Hematopoietic multipotent progenitor cell treated with erythropoietin and hydrocortisone succinate and interleukin-3 and kit ligand, for 15 days (in vitro differentiated cells): ENCODE results near the gene ABCC1.
A peak's percentile ranks its signal among the peaks of the same experiment; 100 is the strongest.

Source experiments
- DNase-seq: peaks from one replicate; pipeline ENCODE4 v3.0.0-alpha.2; 2015; ENCODE audit warnings: low spot score

Gene ABCC1

GRCh38 chr16:16021646-16021987, 72.2 kb downstream of the ABCC1 start:
- no peak for DNase-seq

GRCh38 chr16:16021988-16022682, 72.7 kb downstream of the ABCC1 start:
- DNase-seq, result peak; percentile 90

- DNase-seq, result peak; percentile 57
Observed at GRCh38 chr16:16022683-16023064, 73.3 kb downstream of the ABCC1 start.

- no peak for DNase-seq
Observed at GRCh38 chr16:16025214-16025968, 76.0 kb downstream of the ABCC1 start.

DNA sequence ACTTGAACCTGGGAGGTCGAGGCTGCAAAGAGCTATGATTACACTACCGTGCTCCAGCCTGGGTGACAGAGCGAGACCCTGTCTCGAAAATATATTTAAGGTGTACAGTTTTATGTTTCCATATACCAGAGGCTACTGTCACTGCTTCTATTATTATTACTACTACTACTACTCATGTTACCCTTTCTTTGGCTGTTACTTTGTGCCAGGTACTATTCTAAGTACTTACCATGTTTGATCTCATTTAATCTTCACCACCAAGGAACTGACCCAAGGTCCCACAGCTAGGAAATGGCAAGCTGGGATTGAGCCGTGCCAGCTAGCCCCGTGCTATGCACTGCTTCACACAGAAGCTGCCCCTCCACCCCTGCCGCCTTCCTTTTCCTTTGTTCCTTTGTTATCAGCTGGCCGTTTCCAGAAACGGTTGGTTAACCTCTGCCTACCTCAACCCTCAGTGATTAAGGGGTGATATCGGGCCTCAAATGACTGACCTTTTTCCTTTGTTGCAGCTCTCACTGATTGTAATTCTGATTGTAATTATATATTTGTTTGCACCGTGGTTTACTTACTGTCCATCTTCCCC, 78.4 kb downstream of the ABCC1 start:
- no peak for DNase-seq

DNA sequence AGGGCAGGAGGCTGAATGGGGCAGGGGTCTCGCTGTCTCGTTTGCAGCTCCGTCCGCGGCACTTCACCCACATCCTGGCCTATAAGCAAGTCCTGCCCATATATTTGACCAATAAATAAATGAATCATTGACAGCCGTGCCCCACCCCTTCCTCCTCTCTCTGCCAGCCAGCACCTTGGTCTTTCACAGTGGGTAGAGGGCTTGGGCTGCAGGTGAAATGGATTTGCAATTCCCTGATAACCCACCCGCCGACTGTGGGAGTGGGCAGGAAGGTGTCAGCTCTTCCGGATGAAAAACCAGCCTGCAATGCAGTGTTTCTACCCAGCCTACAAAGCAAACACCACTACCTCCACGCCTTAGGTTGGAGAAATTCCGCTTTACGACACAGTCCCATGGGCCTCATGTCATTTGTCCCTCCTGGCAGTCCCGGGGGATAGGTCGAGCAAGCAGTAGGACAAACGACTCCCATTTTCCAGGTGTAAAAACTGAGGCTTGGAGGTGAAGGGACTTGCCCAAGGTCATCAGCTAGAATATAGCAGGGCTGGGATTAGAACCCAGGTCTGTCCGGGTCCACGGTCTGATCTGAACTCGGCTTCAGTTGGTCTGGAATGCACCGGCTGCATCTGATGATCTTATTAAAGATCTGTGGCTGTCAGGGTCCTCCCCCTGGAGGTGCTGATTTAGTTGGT, 79.0 kb downstream of the ABCC1 start:
- no peak for DNase-seq

DNA sequence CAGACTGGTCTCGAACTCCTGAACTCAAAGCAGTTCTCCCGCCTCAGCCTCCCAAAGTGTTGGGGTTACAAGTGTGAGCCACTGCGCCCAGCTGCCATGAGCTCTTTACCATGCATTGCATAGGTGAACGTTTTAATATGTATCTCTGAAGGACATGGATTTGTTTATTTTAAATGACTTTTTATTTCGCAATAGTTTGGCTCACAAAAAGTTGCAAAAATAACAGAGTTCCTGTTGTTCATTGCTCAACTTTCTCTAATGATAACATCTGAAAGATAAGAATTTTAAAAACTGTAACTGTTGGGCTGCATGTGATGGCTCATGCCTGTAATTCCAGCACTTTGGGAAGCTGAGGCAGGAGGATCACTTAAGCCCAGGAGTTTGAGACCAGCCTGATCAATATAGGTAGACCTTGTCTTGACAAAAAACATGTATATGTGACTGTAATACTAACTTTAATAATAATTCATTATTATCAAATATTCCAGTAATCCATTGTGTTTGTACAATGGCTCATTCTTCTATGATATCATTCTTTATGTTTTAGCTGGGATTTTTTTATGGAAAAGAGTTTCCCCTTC, 80.1 kb downstream of the ABCC1 start:
- DNase-seq, result no peak

DNA sequence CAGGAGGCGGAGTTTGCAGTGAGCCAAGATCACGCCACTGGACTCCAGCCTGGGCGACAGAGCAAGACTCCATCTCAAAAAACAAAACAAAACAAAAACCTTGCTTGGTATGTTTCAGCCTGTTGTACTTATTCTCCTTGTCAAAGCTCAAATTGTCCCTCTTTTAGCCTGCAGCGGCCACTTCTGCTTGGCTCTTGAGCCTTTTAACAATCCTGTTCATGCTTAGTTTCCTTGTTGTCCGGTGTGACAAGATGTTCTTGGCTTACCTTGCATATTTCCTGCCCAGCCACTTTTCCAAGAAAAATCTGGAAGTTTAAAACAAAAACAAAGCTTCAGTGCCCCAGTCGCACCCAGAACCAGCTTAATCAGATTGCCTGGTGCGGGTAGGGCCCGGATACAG, 81.0 kb downstream of the ABCC1 start:
- DNase-seq, result no peak

GRCh38 chr16:16031401-16031800, 82.0 kb downstream of the ABCC1 start:
- DNase-seq, result no peak

DNA sequence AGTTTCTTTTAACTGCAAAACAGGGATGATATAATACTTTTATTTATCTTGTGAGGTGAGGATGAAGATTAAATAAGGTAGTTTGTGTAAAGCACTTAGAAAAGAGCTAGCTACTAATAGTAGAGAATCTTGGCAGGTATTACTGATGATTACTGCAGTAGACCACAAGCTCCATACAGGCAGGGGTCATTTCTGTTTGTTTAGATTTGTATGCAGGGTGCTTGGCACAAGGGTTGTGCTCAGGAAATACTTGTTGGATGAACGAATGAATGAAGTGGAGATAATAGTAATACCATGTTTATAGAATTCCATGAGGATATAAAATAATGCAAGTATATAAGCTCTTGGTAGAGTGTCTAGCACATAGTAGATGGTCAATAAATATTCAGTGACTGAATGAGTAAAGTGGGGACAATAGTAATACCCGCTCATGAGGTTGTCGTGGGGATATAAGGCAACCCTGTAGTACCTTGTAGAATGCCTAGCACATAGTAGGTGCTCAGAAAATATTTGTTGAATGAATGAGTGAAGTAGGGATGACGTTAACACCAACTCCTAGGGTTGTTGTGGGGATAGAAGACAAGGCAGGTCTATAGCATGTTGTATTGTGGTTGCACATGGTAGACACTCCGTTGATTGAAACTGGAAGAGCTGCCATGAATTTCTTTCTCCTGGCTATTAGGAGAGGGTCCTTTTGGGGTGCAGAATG, 83.0 kb downstream of the ABCC1 start:
- no peak for DNase-seq

DNA sequence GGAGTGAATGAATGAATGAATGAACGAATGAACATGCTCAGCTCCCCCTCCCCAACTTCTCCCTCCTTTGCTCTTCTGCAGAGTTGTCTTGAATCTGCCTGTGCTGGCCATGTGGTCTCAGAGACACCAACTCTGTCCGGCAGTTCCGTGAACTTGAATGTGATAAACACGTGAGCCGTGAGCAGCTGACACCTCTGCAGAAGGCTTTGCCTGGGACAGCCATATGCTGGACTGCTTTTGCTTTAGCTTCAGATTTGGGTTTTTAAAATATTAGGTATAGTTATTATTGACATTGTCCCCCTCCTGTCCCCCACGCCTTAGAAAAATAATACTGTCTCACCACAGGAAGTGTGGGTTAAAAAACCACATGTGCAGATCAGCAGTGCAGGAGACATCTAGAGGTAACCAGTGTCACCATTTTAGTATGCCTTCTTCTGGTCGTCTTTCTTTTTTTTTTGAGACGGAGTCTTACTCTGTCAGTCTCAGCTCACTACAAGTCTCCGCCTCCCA, 83.8 kb downstream of the ABCC1 start:
- no peak for DNase-seq

DNA sequence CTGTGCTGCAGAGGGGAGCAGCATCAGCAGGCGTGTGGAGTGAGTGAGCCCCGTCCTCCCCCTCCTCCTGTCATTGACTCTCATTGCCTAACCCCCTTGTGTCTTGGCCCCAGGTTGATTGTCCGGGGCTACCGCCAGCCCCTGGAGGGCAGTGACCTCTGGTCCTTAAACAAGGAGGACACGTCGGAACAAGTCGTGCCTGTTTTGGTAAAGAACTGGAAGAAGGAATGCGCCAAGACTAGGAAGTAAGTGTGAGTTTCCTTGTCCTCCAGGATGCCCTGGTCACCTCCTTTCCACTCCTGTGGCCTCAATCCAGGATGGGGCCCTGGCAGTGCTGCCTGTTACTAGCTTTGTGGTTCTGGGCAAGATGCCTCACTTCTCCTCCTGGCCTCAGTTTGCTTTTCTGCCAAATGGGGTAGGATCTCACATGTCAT, 87.0 kb downstream of the ABCC1 start:
- DNase-seq, result no peak

- DNase-seq, result no peak
Observed at GRCh38 chr16:16037521-16037920, 88.1 kb downstream of the ABCC1 start.

- no peak for DNase-seq
Observed at GRCh38 chr16:16037970-16038369, 88.6 kb downstream of the ABCC1 start.

DNA sequence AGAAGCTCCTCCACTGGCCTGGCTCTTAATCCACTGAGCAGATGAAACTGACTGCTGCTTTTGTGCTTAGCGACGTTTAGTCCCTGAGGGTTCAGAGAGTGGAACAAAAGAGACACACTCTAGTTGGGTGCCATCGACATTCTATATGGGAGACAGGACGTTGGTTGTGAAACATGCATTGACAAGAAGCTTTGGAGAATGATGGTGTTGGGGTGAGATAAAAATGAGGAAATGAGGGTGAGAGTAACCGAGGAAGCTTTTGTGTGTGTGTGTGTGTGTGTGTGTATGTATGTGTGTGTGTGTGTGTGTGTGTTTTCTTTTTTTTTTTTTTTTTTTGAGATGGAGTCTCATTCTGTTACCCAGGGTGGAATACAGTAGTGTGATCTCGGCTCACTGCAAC, 89.5 kb downstream of the ABCC1 start:
- DNase-seq, result no peak

DNA sequence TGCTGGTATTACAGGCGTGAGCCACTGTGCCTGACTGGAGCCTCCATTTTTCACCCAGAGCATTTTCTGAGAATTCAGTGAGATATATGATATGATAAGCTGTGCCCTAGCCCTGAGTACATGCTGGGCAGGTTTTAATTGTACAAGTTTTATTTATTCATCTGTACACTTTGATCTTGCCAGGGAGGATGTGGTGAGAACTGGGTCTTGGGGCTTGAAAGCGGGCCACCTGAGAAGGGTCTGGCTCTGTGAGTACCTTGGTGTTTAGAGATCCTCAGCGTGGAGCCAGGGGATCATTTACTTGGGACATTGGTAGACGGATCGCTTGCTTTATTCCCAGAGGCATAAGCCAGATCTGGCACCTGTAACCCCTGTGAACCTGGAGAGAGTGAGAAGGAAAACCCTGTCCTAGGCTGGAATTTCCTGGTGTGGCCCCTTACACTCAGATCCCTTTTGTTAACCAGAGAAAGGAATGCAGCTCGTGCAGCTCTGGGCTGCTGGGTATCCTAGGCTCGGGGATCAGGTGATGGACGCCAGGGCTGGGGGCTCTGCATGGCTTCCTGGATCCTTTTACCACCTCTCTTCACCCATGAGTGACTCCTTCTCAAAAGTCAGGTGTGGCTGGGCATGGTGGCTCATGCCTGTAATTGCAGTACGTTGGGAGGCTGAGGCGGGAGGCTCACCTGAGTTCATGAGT, 91.9 kb downstream of the ABCC1 start:
- DNase-seq, result no peak

- DNase-seq, result peak; percentile 76
Observed at GRCh38 chr16:16042076-16042475, 92.7 kb downstream of the ABCC1 start.

DNA sequence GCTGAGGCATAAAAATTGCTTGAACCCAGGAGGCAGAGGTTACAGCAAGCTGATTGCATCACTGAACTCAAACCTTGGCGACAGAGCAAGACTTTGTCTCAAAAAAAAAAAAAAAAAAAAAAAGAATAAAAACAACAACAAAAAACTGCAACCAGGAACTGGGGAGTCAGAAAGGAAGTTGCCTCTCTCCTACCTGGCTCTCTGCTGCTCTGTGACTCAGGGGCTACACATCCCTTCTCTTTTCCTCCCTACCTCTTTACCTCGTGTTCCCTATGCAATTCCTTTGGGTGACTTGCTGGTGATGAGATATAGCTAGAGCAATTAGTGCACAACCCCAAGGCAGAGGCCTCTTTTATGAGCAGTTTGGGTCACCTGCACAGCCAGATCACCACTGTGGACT, 95.9 kb downstream of the ABCC1 start:
- DNase-seq, result no peak

DNA sequence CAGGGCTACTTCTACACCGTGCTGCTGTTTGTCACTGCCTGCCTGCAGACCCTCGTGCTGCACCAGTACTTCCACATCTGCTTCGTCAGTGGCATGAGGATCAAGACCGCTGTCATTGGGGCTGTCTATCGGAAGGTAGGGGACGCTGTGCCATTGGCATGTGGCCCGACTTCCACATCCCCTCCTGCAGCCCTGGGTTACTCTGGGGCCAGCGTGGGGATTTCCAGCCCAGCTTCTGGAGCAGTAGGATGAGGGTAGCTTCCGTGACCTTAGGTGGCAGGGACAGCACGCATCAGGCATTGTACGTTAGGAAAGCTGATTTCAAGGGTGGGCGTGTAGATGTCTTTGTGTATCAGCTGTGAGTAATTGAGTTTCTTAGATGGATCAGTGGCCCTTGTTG, 96.5 kb downstream of the ABCC1 start:
- peak; percentile 51 for DNase-seq

DNA sequence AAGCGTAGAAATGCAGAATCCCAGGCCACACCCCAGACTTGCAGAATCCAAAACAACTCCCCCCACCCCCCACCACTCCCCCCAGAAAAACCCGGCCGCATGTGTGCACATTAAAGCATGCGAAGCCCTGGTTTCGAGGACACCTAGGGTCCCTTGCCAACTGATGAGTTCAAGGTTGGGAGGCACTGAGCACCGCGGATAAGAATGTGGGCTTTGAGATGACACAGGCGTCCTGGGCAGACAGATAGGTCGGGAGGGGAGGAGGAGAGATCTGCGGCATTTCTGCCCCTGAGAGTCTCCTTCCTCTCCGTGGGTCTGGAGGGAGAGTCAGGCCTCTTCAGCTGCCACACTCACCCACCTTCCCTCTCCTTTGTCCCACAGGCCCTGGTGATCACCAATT, 98.3 kb downstream of the ABCC1 start:
- peak; percentile 11 for DNase-seq
